ENCODE results near the gene SLC34A2.
"Not testable (repeated sequence)": the region's sequence is repeated elsewhere in the genome, so short reads cannot be mapped to it uniquely, and the experiment has no call there.

The SLC34A2 gene

GRCh38 chr4:25654971-25655963 is at the start of gene SLC34A2:
TSS of gene SLC34A2 (plus strand) at chr4:25655851. CDS start at chr4:25662501, 6,650 bp downstream.
- H3K9me3 Mint-ChIP-seq (ENCODE audit: low read depth), result no peaks in the 10 kb centered on the region
- peaks cover 20% of the 10 kb centered on the region for H3K27me3 Mint-ChIP-seq
- no peak within 1 kb of the TSS for H3K4me3 Mint-ChIP-seq
- H3K27ac Mint-ChIP-seq, result no peak within 1 kb of the TSS
- H3K4me1 Mint-ChIP-seq (ENCODE audit: low read depth), result peaks cover 2% of the 10 kb centered on the region
- H3K36me3 Mint-ChIP-seq, result no peaks in the 10 kb centered on the region

GRCh38 chr4:25608644-25609043 is 47.0 kb upstream of the SLC34A2 start:
- no peak overlapping the region for H3K4me3 Mint-ChIP-seq
- H3K27me3 Mint-ChIP-seq, result peaks cover 2% of the 10 kb centered on the region

GRCh38 chr4:25609976-25610375 is 45.7 kb upstream of the SLC34A2 start:
- H3K27me3 Mint-ChIP-seq, result peaks cover under 1% of the 10 kb centered on the region

More at GRCh38 chr4:25608644-25609043, 47.0 kb upstream of the SLC34A2 start:
- Mint-ChIP-seq H3K4me1 (ENCODE audit: low read depth) (no peaks in the 10 kb centered on the region), H3K27ac (no peak overlapping the region), H3K36me3 (no peaks in the 10 kb centered on the region), H3K9me3 (ENCODE audit: low read depth) (no peaks in the 10 kb centered on the region)

GRCh38 chr4:25613613-25614012 is 42.0 kb upstream of the SLC34A2 start:
- H3K4me3 Mint-ChIP-seq; H3K4me1 Mint-ChIP-seq (ENCODE audit: low read depth); H3K27ac Mint-ChIP-seq; H3K36me3 Mint-ChIP-seq; H3K9me3 Mint-ChIP-seq (ENCODE audit: low read depth); H3K27me3 Mint-ChIP-seq: not testable (repeated sequence)

More at GRCh38 chr4:25609976-25610375, 45.7 kb upstream of the SLC34A2 start:
- Mint-ChIP-seq H3K4me3 (no peak overlapping the region), H3K36me3 (no peaks in the 10 kb centered on the region), H3K27ac (no peak overlapping the region), H3K9me3 (ENCODE audit: low read depth) (no peaks in the 10 kb centered on the region), H3K4me1 (ENCODE audit: low read depth) (no peaks in the 10 kb centered on the region)

GRCh38 chr4:25614807-25615206 is 40.8 kb upstream of the SLC34A2 start:
- H3K36me3 Mint-ChIP-seq, result no peaks in the 10 kb centered on the region
- H3K4me3 Mint-ChIP-seq, result no peak overlapping the region
- no peak overlapping the region for H3K27ac Mint-ChIP-seq
- no peaks in the 10 kb centered on the region for H3K9me3 Mint-ChIP-seq (ENCODE audit: low read depth)
- H3K27me3 Mint-ChIP-seq, result no peaks in the 10 kb centered on the region
- H3K4me1 Mint-ChIP-seq (ENCODE audit: low read depth), result no peaks in the 10 kb centered on the region

GRCh38 chr4:25621027-25621930 is 34.4 kb upstream of the SLC34A2 start:
- Mint-ChIP-seq H3K27ac (no peak overlapping the region), H3K27me3 (peaks cover 4% of the 10 kb centered on the region), H3K4me3 (no peak overlapping the region), H3K4me1 (ENCODE audit: low read depth) (no peaks in the 10 kb centered on the region), H3K9me3 (ENCODE audit: low read depth) (no peaks in the 10 kb centered on the region), H3K36me3 (no peaks in the 10 kb centered on the region)

GRCh38 chr4:25624616-25625015 is 31.0 kb upstream of the SLC34A2 start:
- no peak overlapping the region for H3K4me3 Mint-ChIP-seq
- H3K27me3 Mint-ChIP-seq, result peaks cover 4% of the 10 kb centered on the region
- H3K27ac Mint-ChIP-seq, result no peak overlapping the region
- H3K36me3 Mint-ChIP-seq, result no peaks in the 10 kb centered on the region
- no peaks in the 10 kb centered on the region for H3K4me1 Mint-ChIP-seq (ENCODE audit: low read depth)
- H3K9me3 Mint-ChIP-seq (ENCODE audit: low read depth), result no peaks in the 10 kb centered on the region

- H3K36me3 Mint-ChIP-seq, result no peaks in the 10 kb centered on the region
- H3K27me3 Mint-ChIP-seq, result no peaks in the 10 kb centered on the region
- H3K9me3 Mint-ChIP-seq (ENCODE audit: low read depth), result no peaks in the 10 kb centered on the region
- H3K4me1 Mint-ChIP-seq (ENCODE audit: low read depth), result no peaks in the 10 kb centered on the region
- H3K27ac Mint-ChIP-seq, result no peak overlapping the region
- no peak overlapping the region for H3K4me3 Mint-ChIP-seq
Observed at GRCh38 chr4:25628451-25628850, 27.2 kb upstream of the SLC34A2 start.

GRCh38 chr4:25632135-25632534 is 23.5 kb upstream of the SLC34A2 start:
- Mint-ChIP-seq H3K36me3 (no peaks in the 10 kb centered on the region), H3K4me3 (no peak overlapping the region), H3K4me1 (ENCODE audit: low read depth) (no peaks in the 10 kb centered on the region), H3K9me3 (ENCODE audit: low read depth) (no peaks in the 10 kb centered on the region), H3K27me3 (no peaks in the 10 kb centered on the region), H3K27ac (no peak overlapping the region)

- Mint-ChIP-seq H3K9me3 (ENCODE audit: low read depth) (no peaks in the 10 kb centered on the region), H3K4me3 (no peak overlapping the region), H3K4me1 (ENCODE audit: low read depth) (no peaks in the 10 kb centered on the region), H3K27ac (no peak overlapping the region), H3K36me3 (no peaks in the 10 kb centered on the region), H3K27me3 (no peaks in the 10 kb centered on the region)
Observed at GRCh38 chr4:25633541-25633940, 22.1 kb upstream of the SLC34A2 start.

GRCh38 chr4:25635501-25635900 is 20.1 kb upstream of the SLC34A2 start:
- Mint-ChIP-seq H3K4me3 (no peak overlapping the region), H3K36me3 (no peaks in the 10 kb centered on the region), H3K9me3 (ENCODE audit: low read depth) (no peaks in the 10 kb centered on the region), H3K27ac (no peak overlapping the region), H3K4me1 (ENCODE audit: low read depth) (no peaks in the 10 kb centered on the region), H3K27me3 (no peaks in the 10 kb centered on the region)

- no peaks in the 10 kb centered on the region for H3K27me3 Mint-ChIP-seq
- no peak overlapping the region for H3K27ac Mint-ChIP-seq
- no peaks in the 10 kb centered on the region for H3K4me1 Mint-ChIP-seq (ENCODE audit: low read depth)
- H3K36me3 Mint-ChIP-seq, result no peaks in the 10 kb centered on the region
- no peaks in the 10 kb centered on the region for H3K9me3 Mint-ChIP-seq (ENCODE audit: low read depth)
- no peak overlapping the region for H3K4me3 Mint-ChIP-seq
Observed at GRCh38 chr4:25637581-25638220, 17.9 kb upstream of the SLC34A2 start.

GRCh38 chr4:25638221-25638601 is 17.4 kb upstream of the SLC34A2 start:
- H3K4me3 Mint-ChIP-seq, result no peak overlapping the region
- no peaks in the 10 kb centered on the region for H3K9me3 Mint-ChIP-seq (ENCODE audit: low read depth)
- H3K27ac Mint-ChIP-seq, result no peak overlapping the region
- H3K36me3 Mint-ChIP-seq, result no peaks in the 10 kb centered on the region
- H3K27me3 Mint-ChIP-seq, result no peaks in the 10 kb centered on the region
- no peaks in the 10 kb centered on the region for H3K4me1 Mint-ChIP-seq (ENCODE audit: low read depth)

- no peaks in the 10 kb centered on the region for H3K4me1 Mint-ChIP-seq (ENCODE audit: low read depth)
- H3K36me3 Mint-ChIP-seq, result no peaks in the 10 kb centered on the region
- no peak overlapping the region for H3K4me3 Mint-ChIP-seq
- no peaks in the 10 kb centered on the region for H3K27me3 Mint-ChIP-seq
- H3K9me3 Mint-ChIP-seq (ENCODE audit: low read depth), result no peaks in the 10 kb centered on the region
- no peak overlapping the region for H3K27ac Mint-ChIP-seq
Observed at GRCh38 chr4:25638806-25639205, 16.8 kb upstream of the SLC34A2 start.

GRCh38 chr4:25650311-25650710 is 5.3 kb upstream of the SLC34A2 start:
- Mint-ChIP-seq H3K9me3 (ENCODE audit: low read depth) (no peaks in the 10 kb centered on the region), H3K36me3 (no peaks in the 10 kb centered on the region), H3K4me1 (ENCODE audit: low read depth) (no peaks in the 10 kb centered on the region), H3K4me3 (no peak overlapping the region), H3K27ac (no peak overlapping the region), H3K27me3 (peaks cover 9% of the 10 kb centered on the region)

Data from activated naive CD8-positive, alpha-beta T cell (primary cell).